Measurements from ENCODE around the gene CNRIP1.
"Not testable (repeated sequence)": the region's sequence is repeated elsewhere in the genome, so short reads cannot be mapped to it uniquely, and the experiment has no call there.

Gene CNRIP1

GRCh38 chr2:68341583-68341982, 21.8 kb upstream of the CNRIP1 start:
- intact Hi-C loops (cut with DNase I): no loop called here
- no peak for DNase-seq

GRCh38 chr2:68341062-68341329, 21.2 kb upstream of the CNRIP1 start:
- intact Hi-C loops (cut with DNase I): no loop called here
- no peak for DNase-seq

GRCh38 chr2:68340226-68341061, 20.7 kb upstream of the CNRIP1 start:
- intact Hi-C loops (cut with DNase I): no loop called here
- peak in 4 of 10 donors; percentile 14 to 88 (median 56) for DNase-seq

GRCh38 chr2:68336192-68336591, 16.4 kb upstream of the CNRIP1 start:
- DNase-seq: no peak
- intact Hi-C loops (cut with DNase I): no loop called here

- DNase-seq: no peak
- intact Hi-C loops (cut with DNase I): no loop called here
Measured at GRCh38 chr2:68333931-68334330, 14.2 kb upstream of the CNRIP1 start.

- intact Hi-C loops (cut with DNase I): no loop called here
- DNase-seq: no peak
Measured at GRCh38 chr2:68333009-68333408, 13.3 kb upstream of the CNRIP1 start.

- DNase-seq: no peak
- intact Hi-C loops (cut with DNase I): no loop called here
Measured at GRCh38 chr2:68330691-68331090, 10.9 kb upstream of the CNRIP1 start.

GRCh38 chr2:68328901-68329300, 9.2 kb upstream of the CNRIP1 start:
- intact Hi-C loops (cut with DNase I): no loop called here
- DNase-seq: no peak

GRCh38 chr2:68325056-68325455, 5.3 kb upstream of the CNRIP1 start:
- intact Hi-C loops (cut with DNase I): no loop called here

GRCh38 chr2:68320118-68320641, 431 bp upstream of the CNRIP1 start:
- intact Hi-C loops (cut with DNase I): no loop called here
- DNase-seq: peak in 3 of 10 donors; percentile 5 to 66 (median 9)

More at GRCh38 chr2:68325056-68325455, 5.3 kb upstream of the CNRIP1 start:
- DNase-seq: no peak

- DNase-seq: peak in 6 of 10 donors; percentile 24 to 87 (median 40)
- intact Hi-C loops (cut with DNase I): no loop called here
Measured at GRCh38 chr2:68318914-68319397, 793 bp downstream of the CNRIP1 start.

GRCh38 chr2:68317971-68318913, 1.5 kb downstream of the CNRIP1 start:
- DNase-seq: peak in 7 of 10 donors; percentile 16 to 83 (median 20)
- intact Hi-C loops (cut with DNase I): no loop called here

- no peak for DNase-seq
- intact Hi-C loops (cut with DNase I): no loop called here
Measured at GRCh38 chr2:68316111-68316510, 3.6 kb downstream of the CNRIP1 start.

- intact Hi-C loops (cut with DNase I): no loop called here
Measured at GRCh38 chr2:68311033-68311432, 8.7 kb downstream of the CNRIP1 start.

GRCh38 chr2:68309426-68309825, 10.3 kb downstream of the CNRIP1 start:
- no peak for DNase-seq
- intact Hi-C loops (cut with DNase I): no loop called here

More at GRCh38 chr2:68311033-68311432, 8.7 kb downstream of the CNRIP1 start:
- no peak for DNase-seq

- DNase-seq; intact Hi-C loops (cut with DNase I): not testable (repeated sequence)
Measured at GRCh38 chr2:68303902-68304272, 15.9 kb downstream of the CNRIP1 start.

GRCh38 chr2:68303033-68303901, 16.5 kb downstream of the CNRIP1 start:
- intact Hi-C loops (cut with DNase I): no loop called here
- DNase-seq: no peak

GRCh38 chr2:68302281-68302875, 17.4 kb downstream of the CNRIP1 start:
- DNase-seq: no peak
- intact Hi-C loops (cut with DNase I): no loop called here

- intact Hi-C loops (cut with DNase I): loop anchor here (10.0 kb wide), 1 partner anchor 149 kb away; no protein-coding TSS in a partner anchor
- DNase-seq: no peak
Measured at GRCh38 chr2:68295516-68295915, 24.2 kb downstream of the CNRIP1 start.

- intact Hi-C loops (cut with DNase I): loop anchor here (10.0 kb wide), 1 partner anchor 150 kb away; no protein-coding TSS in a partner anchor
- no peak for DNase-seq
Measured at GRCh38 chr2:68294913-68295312, 24.8 kb downstream of the CNRIP1 start.
